Endothelial cell (in vitro differentiated cells): ENCODE results near the gene DCP2. TPM values are rescaled to one million over a fixed set of nuclear protein-coding genes. Genes with fewer than 3 reads are reported as not detected.

Experiments used
- DNase-seq: peaks from one replicate; pipeline ENCODE4 v3.0.0; 2021; ENCODE audit warnings: low spot score
- H3K27ac Mint-ChIP-seq: one replicate; pipeline ENCODE4 v1.8.0; 2021; ENCODE audit warnings: mixed read lengths, inconsistent platforms; ENCODE audit not compliant: unreplicated experiment
- H3K27me3 Mint-ChIP-seq: one replicate; pipeline ENCODE4 v1.8.0; 2021; ENCODE audit warnings: mild to moderate bottlenecking, moderate library complexity, mixed read lengths, inconsistent platforms; ENCODE audit not compliant: unreplicated experiment
- H3K36me3 Mint-ChIP-seq: one replicate; pipeline ENCODE4 v1.8.0; 2021; ENCODE audit warnings: mild to moderate bottlenecking, low read depth, mixed read lengths, inconsistent platforms; ENCODE audit not compliant: unreplicated experiment
- H3K4me1 Mint-ChIP-seq: one replicate; pipeline ENCODE4 v1.8.0; 2021; ENCODE audit warnings: mild to moderate bottlenecking, mixed read lengths, inconsistent platforms; ENCODE audit not compliant: unreplicated experiment
- H3K4me3 Mint-ChIP-seq: one replicate; pipeline ENCODE4 v1.8.0; 2021; ENCODE audit warnings: mild to moderate bottlenecking, mixed read lengths, inconsistent platforms; ENCODE audit not compliant: unreplicated experiment
- H3K9me3 Mint-ChIP-seq: one replicate; pipeline ENCODE4 v1.8.0; 2021; ENCODE audit warnings: mixed read lengths, inconsistent platforms; ENCODE audit not compliant: unreplicated experiment
- total RNA-seq: library from RNA; stranded (reverse); fragmentation: NEBNext Ultra II Directional; extraction: Animal tissue kit (Norgen Biotek cat#: 25700); gene quantifications from one replicate; pipeline ENCODE4 v1.2.1, GENCODE V29; 2021; ENCODE audit not compliant: unreplicated experiment
- TF ChIP-seq, protein P1 (sequence below): fragments of 200-600 bp; sonication (generic); IDR thresholded peaks from one replicate; pipeline ENCODE4 v1.5.0; 2021; ENCODE audit warnings: antibody characterized with exemption; ENCODE audit not compliant: unreplicated experiment

The DCP2 gene
- total RNA-seq, 1 donor from 2014 or later, result 75.6 TPM

DNA sequence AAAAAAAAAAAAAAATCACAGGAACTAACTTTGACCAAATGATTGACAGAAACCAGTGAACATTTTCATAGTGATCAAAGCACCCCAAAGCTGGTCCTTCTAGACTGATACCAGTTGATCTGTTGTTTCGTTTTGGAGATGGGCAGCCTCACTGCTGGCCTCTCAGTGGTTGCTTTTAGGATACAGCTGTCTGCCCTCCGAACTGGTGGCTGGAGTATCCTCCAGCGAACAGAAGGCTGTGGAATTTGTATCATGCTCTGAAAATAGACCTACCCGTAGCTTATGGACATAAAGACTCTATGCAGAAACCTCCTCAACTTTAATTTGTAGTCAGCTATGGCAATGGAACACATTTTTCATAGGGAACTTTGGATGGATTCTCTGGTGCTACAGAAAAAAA, 49.0 kb downstream of the DCP2 start:
- H3K27me3 Mint-ChIP-seq, result peaks cover 7% of the 10 kb centered on the region
- H3K27ac Mint-ChIP-seq, result no peak overlapping the region
- peaks cover 25% of the 10 kb centered on the region for H3K36me3 Mint-ChIP-seq
- TF ChIP-seq, protein P1, sequence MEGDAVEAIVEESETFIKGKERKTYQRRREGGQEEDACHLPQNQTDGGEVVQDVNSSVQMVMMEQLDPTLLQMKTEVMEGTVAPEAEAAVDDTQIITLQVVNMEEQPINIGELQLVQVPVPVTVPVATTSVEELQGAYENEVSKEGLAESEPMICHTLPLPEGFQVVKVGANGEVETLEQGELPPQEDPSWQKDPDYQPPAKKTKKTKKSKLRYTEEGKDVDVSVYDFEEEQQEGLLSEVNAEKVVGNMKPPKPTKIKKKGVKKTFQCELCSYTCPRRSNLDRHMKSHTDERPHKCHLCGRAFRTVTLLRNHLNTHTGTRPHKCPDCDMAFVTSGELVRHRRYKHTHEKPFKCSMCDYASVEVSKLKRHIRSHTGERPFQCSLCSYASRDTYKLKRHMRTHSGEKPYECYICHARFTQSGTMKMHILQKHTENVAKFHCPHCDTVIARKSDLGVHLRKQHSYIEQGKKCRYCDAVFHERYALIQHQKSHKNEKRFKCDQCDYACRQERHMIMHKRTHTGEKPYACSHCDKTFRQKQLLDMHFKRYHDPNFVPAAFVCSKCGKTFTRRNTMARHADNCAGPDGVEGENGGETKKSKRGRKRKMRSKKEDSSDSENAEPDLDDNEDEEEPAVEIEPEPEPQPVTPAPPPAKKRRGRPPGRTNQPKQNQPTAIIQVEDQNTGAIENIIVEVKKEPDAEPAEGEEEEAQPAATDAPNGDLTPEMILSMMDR, result no peak
- no peak for DNase-seq
- no peak overlapping the region for H3K4me3 Mint-ChIP-seq
- no peaks in the 10 kb centered on the region for H3K9me3 Mint-ChIP-seq
- peaks cover 9% of the 10 kb centered on the region for H3K4me1 Mint-ChIP-seq

DNA sequence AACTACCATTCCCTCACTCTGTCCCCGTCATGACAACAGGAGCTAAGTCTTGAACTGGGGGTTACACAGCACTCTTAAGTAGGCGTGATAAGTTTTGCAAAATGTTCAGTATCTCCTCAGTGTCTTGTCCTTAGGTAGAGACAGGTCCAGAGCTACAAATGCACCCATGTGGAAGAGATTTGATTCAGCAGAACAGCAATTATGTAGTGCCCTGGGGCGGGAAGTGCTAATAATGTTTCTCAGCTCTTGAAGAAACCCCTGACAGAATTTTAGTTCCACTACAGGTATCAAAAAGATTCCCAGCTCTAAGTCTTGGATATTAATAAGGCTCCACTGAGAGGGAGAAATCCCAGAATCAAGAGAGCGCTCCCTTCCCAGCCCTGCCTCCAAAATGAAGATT, 49.6 kb downstream of the DCP2 start:
- peaks cover 15% of the 10 kb centered on the region for H3K4me1 Mint-ChIP-seq
- DNase-seq, result no peak
- H3K27ac Mint-ChIP-seq, result no peak overlapping the region
- peaks cover 7% of the 10 kb centered on the region for H3K27me3 Mint-ChIP-seq
- TF ChIP-seq, protein P1, result no peak
- H3K36me3 Mint-ChIP-seq, result peaks cover 25% of the 10 kb centered on the region
- no peaks in the 10 kb centered on the region for H3K9me3 Mint-ChIP-seq
- no peak overlapping the region for H3K4me3 Mint-ChIP-seq

DNA sequence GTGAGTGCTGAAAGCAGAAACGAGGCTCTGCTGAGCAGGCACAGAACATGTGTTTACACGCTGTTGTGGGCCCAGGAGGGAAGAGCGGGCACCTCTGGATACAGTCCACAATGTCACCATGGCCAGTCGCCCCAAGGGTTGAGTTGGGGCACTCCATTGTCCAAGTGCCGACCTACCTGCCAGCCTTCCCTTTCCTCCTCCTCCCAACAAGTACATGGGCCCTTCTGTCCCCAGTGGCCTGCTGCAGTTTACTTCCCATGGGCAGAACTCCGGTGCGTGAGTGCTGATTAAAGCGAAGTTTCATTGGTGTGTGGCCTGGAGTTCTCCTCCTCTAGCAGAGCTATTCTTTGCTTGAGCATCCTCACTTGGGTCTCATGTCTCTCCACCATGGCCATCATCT, 50.4 kb downstream of the DCP2 start:
- peak overlapping the region; percentile 38 for H3K4me3 Mint-ChIP-seq
- no peak for DNase-seq
- no peak overlapping the region for H3K27ac Mint-ChIP-seq
- H3K27me3 Mint-ChIP-seq, result peaks cover 7% of the 10 kb centered on the region
- TF ChIP-seq, protein P1, result no peak
- no peaks in the 10 kb centered on the region for H3K9me3 Mint-ChIP-seq
- H3K4me1 Mint-ChIP-seq, result peaks cover 21% of the 10 kb centered on the region
- H3K36me3 Mint-ChIP-seq, result peaks cover 25% of the 10 kb centered on the region

DNA sequence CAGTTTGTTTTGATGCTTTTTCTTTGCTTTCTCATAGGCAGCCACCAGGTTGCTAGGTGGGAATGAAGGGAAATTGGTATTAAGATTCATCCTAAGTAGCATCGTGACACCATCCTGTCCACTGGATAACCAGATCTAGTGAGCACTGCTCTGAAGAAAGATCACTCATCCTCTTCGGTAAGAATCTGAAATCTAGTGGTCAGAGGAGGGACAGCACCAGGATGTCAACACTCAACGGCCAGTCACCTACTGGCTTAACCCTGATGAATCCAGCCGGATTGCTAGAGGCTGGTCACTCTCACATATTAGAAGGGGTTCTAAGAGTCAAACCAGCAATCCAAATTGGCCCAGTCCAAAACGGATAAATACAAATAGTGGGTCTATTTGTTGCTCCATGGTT, 50.8 kb downstream of the DCP2 start:
- Mint-ChIP-seq H3K9me3 (no peaks in the 10 kb centered on the region), H3K4me1 (peaks cover 20% of the 10 kb centered on the region), H3K4me3 (peak overlapping the region; percentile 38), H3K36me3 (peaks cover 25% of the 10 kb centered on the region), H3K27me3 (peaks cover 7% of the 10 kb centered on the region), H3K27ac (no peak overlapping the region)
- TF ChIP-seq, protein P1, result no peak
- DNase-seq, result no peak

DNA sequence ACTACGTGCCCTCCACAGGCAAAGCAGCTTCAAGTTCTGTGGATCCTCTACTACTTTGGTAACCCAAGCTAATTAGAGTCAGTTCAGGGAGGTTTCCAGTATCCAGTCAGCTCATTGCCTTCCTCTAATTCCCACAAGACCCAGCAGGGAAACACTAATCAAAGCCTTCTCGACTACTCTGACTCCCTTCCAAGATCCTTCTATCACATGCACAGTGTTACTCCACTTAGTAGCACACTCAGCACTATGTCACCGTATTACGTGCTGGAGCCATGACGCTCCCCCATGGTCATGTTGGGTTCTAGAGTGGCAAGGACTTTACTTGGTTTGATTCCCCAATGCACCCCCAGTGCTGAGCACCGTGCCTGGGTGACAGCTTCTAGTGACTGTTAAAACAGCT, 53.0 kb downstream of the DCP2 start:
- H3K4me1 Mint-ChIP-seq, result peaks cover 15% of the 10 kb centered on the region
- peaks cover 27% of the 10 kb centered on the region for H3K36me3 Mint-ChIP-seq
- no peak for DNase-seq
- no peaks in the 10 kb centered on the region for H3K9me3 Mint-ChIP-seq
- H3K4me3 Mint-ChIP-seq, result no peak overlapping the region
- TF ChIP-seq, protein P1, result no peak
- peaks cover 7% of the 10 kb centered on the region for H3K27me3 Mint-ChIP-seq
- no peak overlapping the region for H3K27ac Mint-ChIP-seq
